HepG2 (cell line): ENCODE data around the gene WNT5B. TPM values are rescaled to one million over a fixed set of nuclear protein-coding genes. Genes with fewer than 3 reads are reported as not detected.
"Not testable (repeated sequence)": the region's sequence is repeated elsewhere in the genome, so short reads cannot be mapped to it uniquely, and the experiment has no call there.

Experiments used
- ATAC-seq: fragments of 200-7000 bp; cut with Tn5 transposase; 3 replicates; pipeline ENCODE4 v1.9.1; 2020; ENCODE audit warnings: mild to moderate bottlenecking, moderate library complexity
- BruUV-seq: library from RNA; stranded (reverse); fragments of 400-500 nt; replicated peaks from 2 replicates; lab custom pipeline; 2021; lab: Mats Ljungman, UMichigan
- CTCF ChIA-PET: fragments of 300-600 bp; formaldehyde crosslinking; extraction: SDS; loops from one replicate; lab custom pipeline; 2021; ENCODE audit warnings: low total read pairs, inconsistent platforms, low intra/inter-chr PET ratio; lab: Yijun Ruan, JAX
- POLR2A ChIA-PET: fragments of 350-600 bp; sonication (Branson Sonifier 250); formaldehyde crosslinking; loops from one replicate; lab custom pipeline; 2020; ENCODE audit warnings: antibody characterized with exemption, inconsistent platforms; lab: Yijun Ruan, JAX
- DNase-seq: peaks from one replicate; pipeline ENCODE4 v3.0.0-alpha.2; 2015; ENCODE audit warnings: low spot score
- FAIRE-seq: peaks from 3 replicates; lab custom pipeline; 2011; peaks lifted over from hg19 to GRCh38; lab: Jason Lieb, UNC
- H2AFZ ChIP-seq: one replicate; pipeline ENCODE4 v1.6.1; 2011; ENCODE audit warnings: low read length, inconsistent platforms
- H3K27ac ChIP-seq: fragments of 300-600 bp; 3 replicates; pipeline ENCODE4 v1.8.0; 2011; ENCODE audit warnings: mixed run types, mild to moderate bottlenecking, mixed read lengths, low read length, inconsistent platforms; ENCODE audit not compliant: insufficient read depth; ENCODE audit errors: extremely low read length
- H3K27me3 ChIP-seq, 2 experiments: fragments of 200-600 bp in 1 of 2; 2 replicates in 1 of 2; 3 replicates in 1 of 2; pipeline versions ENCODE4 v1.6.0 to v1.8.0; 2011; ENCODE audit warnings: low read length in 2 of 2, mild to moderate bottlenecking in 2 of 2, moderate library complexity in 2 of 2, inconsistent platforms in 1 of 2; ENCODE audit not compliant: insufficient read depth in 2 of 2, control insufficient read depth in 1 of 2
- H3K36me3 ChIP-seq, 2 experiments: fragments of 200-600 bp in 1 of 2; replicated peaks in 1 of 2; 2 replicates in 1 of 2; 3 replicates in 1 of 2; pipeline versions ENCODE4 v1.5.1 to v1.8.0; 2011; ENCODE audit warnings: low read length in 2 of 2, inconsistent platforms in 1 of 2; ENCODE audit not compliant: insufficient read depth in 2 of 2, control insufficient read depth in 1 of 2
- H3K4me1 ChIP-seq: 2 replicates; pipeline ENCODE4 v1.5.1; 2012; ENCODE audit warnings: low read length, inconsistent platforms; ENCODE audit not compliant: insufficient read depth
- H3K4me2 ChIP-seq: 2 replicates; pipeline ENCODE4 v1.6.0; 2011; ENCODE audit warnings: low read depth, low read length, inconsistent platforms
- H3K4me3 ChIP-seq, 3 experiments: fragments of 200-600 bp in 1 of 3; sonication (generic), shearing (Covaris generic) in 1 of 3; replicated peaks in 1 of 3; 2 replicates each; pipeline ENCODE4 v1.5.1; 2011 to 2016; ENCODE audit warnings: low read length in 3 of 3, inconsistent platforms in 2 of 3, low read depth in 2 of 3, mild to moderate bottlenecking in 2 of 3, control low read depth in 1 of 3, mixed read lengths in 1 of 3; ENCODE audit not compliant: insufficient read depth in 1 of 3
- H3K79me2 ChIP-seq: one replicate; pipeline ENCODE4 v1.6.1; 2011; ENCODE audit warnings: low read length, inconsistent platforms; ENCODE audit not compliant: insufficient read depth
- H3K9ac ChIP-seq: 2 replicates; pipeline ENCODE4 v1.6.0; 2011; ENCODE audit warnings: mild to moderate bottlenecking, low read depth, low read length, inconsistent platforms; ENCODE audit not compliant: insufficient read depth
- H3K9me3 ChIP-seq: 2 replicates; pipeline ENCODE4 v1.5.1; 2012; ENCODE audit warnings: mild to moderate bottlenecking, low read length
- H4K20me1 ChIP-seq: 2 replicates; pipeline ENCODE4 v1.6.0; 2011; ENCODE audit warnings: inconsistent platforms, mild to moderate bottlenecking, low read length, moderate library complexity; ENCODE audit not compliant: insufficient read depth
- FOSL2 ChIP-seq: sonication (generic); formaldehyde crosslinking; IDR thresholded peaks from 2 replicates; pipeline ENCODE4 v1.4.0; 2020; ENCODE audit warnings: missing genetic modification reagents
- IRX3 ChIP-seq: sonication (generic); formaldehyde crosslinking; IDR thresholded peaks from 2 replicates; pipeline ENCODE4 v1.8.1; 2023; ENCODE audit warnings: mild to moderate bottlenecking, low read depth, missing genetic modification reagents, borderline replicate concordance
- JUN ChIP-seq: sonication (generic); formaldehyde crosslinking; IDR thresholded peaks from 2 replicates; pipeline ENCODE4 v1.4.0; 2020; ENCODE audit warnings: mild to moderate bottlenecking, missing genetic modification reagents
- POLR2AphosphoS2 ChIP-seq: IDR thresholded peaks from 2 replicates; pipeline ENCODE4 v1.6.1; 2011; ENCODE audit warnings: low read depth, low read length, improper control_type of control experiment
- ZFP37 ChIP-seq: sonication (generic); formaldehyde crosslinking; IDR thresholded peaks from 2 replicates; pipeline ENCODE4 v1.4.0; 2020; ENCODE audit warnings: missing genetic modification reagents, borderline replicate concordance
- ZFP91 ChIP-seq: sonication (generic); formaldehyde crosslinking; IDR thresholded peaks from 2 replicates; pipeline ENCODE4 v1.9.0; 2022; ENCODE audit warnings: missing genetic modification reagents, mild to moderate bottlenecking, borderline replicate concordance
- ZNF629 ChIP-seq: sonication (generic); formaldehyde crosslinking; conservative IDR thresholded peaks from 2 replicates; pipeline ENCODE4 v1.5.0; 2020; ENCODE audit warnings: missing genetic modification reagents
- WGBS: methylation state at CpG from one replicate; pipeline ENCODE4 v1.1.6; 2017; ENCODE audit warnings: low lambda C conversion rate; 5-methylcytosine and 5-hydroxymethylcytosine counted together
- in situ Hi-C: cut with HindIII; loops from 2 replicates; pipeline ENCODE4 v1.10.0; 2017; ENCODE audit warnings: low pct_unique_long_range_greater_than_20kb; ENCODE audit not compliant: extremely low pct_ligation_motif_present
- intact Hi-C: fragments of 100-400 bp; cut with micrococcal nuclease; formaldehyde crosslinking; loops from one replicate; pipeline ENCODE4 v1.10.0; 2022; ENCODE audit not compliant: unreplicated experiment
- polyA plus RNA-seq, 8 experiments: library from polyadenylated mRNA; depleted of rRNA in 3 of 8; stranded (reverse) in 7 of 8; unstranded in 1 of 8; fragments of >200 nt; fragmentation: Illumina TruSeq in 4 of 8; extraction: Trizol in 4 of 8; gene quantifications; 2 replicates each; pipeline versions ENCODE4 v1.2.1 to v1.2.3, GENCODE V29; 2011 to 2016; ENCODE audit warnings: low read depth in 4 of 8, missing spikeins in 1 of 8, mixed read lengths in 1 of 8; ENCODE audit not compliant: insufficient read depth in 1 of 8
- total RNA-seq, 5 experiments: library from RNA; depleted of rRNA; stranded (reverse); fragments of >200 nt; fragmentation: Illumina TruSeq; extraction: Trizol; gene quantifications; 2 replicates each; pipeline ENCODE4 v1.2.3, GENCODE V29; 2016; ENCODE audit warnings: low read depth in 1 of 5

WNT5B gene
- total and polyA plus RNA-seq, 2 of the 13 experiments (the other 11 are each of a cell fraction or from before 2014, with no cell fraction given), result 0.04 TPM; not detected in 1

- BruUV-seq, H3K27ac ChIP-seq: not testable (repeated sequence)
Observed at GRCh38 chr12:1602706-1603105, 26.3 kb upstream of the WNT5B start.

GRCh38 chr12:1603269-1603993 lies 25.6 kb upstream of the WNT5B start:
- WGBS, result 37% methylated on average over 7 of the region's 7 CpGs

More at GRCh38 chr12:1602706-1603105, 26.3 kb upstream of the WNT5B start:
- ATAC-seq, DNase-seq, H3K79me2 ChIP-seq, H3K36me3 ChIP-seq, H3K9ac ChIP-seq, POLR2A ChIA-PET, H3K27me3 ChIP-seq, H2AFZ ChIP-seq, FAIRE-seq, H4K20me1 ChIP-seq, H3K4me3 ChIP-seq, H3K4me2 ChIP-seq, in situ Hi-C loops, CTCF ChIA-PET, H3K9me3 ChIP-seq: not testable (repeated sequence)
- intact Hi-C loops, result loop anchor here (10.0 kb wide), 1 partner anchor 1028 kb away; no protein-coding TSS in a partner anchor
- peaks cover 62% of the 10 kb centered on the region for H3K4me1 ChIP-seq
- WGBS, result 28% methylated on average over 9 of the region's 9 CpGs
- TF ChIP-seq FOSL2 (CRISPR knock-in tag), result peak; percentile 17; the same call in 1 of the 2 replicates

More at GRCh38 chr12:1603269-1603993, 25.6 kb upstream of the WNT5B start:
- TF ChIP-seq ZFP91 (CRISPR knock-in tag) (no peak), ZNF629 (CRISPR knock-in tag) (peak; percentile 46; the same call in 1 of the 2 replicates), POLR2AphosphoS2 (no peak), JUN (CRISPR knock-in tag) (no peak), IRX3 (CRISPR knock-in tag) (no peak), ZFP37 (no peak)
- Histone ChIP-seq H3K27me3 (peaks cover 0 to 9% of the 10 kb centered on the region in 2 experiments; a peak in 2 of 5 replicates), H3K4me3 (no peak overlapping the region), H3K4me1 (peaks cover 63% of the 10 kb centered on the region), H3K27ac (no peak overlapping the region), H2AFZ (no peak overlapping the region), H3K4me2 (no peak overlapping the region), H3K79me2 (no peaks in the 10 kb centered on the region), H3K9me3 (no peaks in the 10 kb centered on the region), H3K36me3 (no peaks in the 10 kb centered on the region), H3K9ac (no peak overlapping the region), H4K20me1 (no peaks in the 10 kb centered on the region)
- ATAC-seq, result no peak
- intact Hi-C loops (loop anchor here (10.0 kb wide), 1 partner anchor 1029 kb away; no protein-coding TSS in a partner anchor), in situ Hi-C loops (no loop called here)
- DNase-seq, result no peak
- POLR2A ChIA-PET, result no interaction called here
- CTCF ChIA-PET, result no interaction called here
- FAIRE-seq, result no peak
- BruUV-seq, result no TSS peak
